ENCODE results near the gene MYO3B. TPM values are rescaled to one million over a fixed set of nuclear protein-coding genes. Genes with fewer than 3 reads are reported as not detected.

MYO3B gene
- polyA plus RNA-seq, 2 of the 4 experiments (the other 2 are of a cell fraction), result 0.01 TPM; not detected in 1

GRCh38 chr2:170523506-170523905, 345.6 kb downstream of the MYO3B start:
- ChIA-PET CTCF (interaction anchor here (2.1 kb wide), 1 partner anchor 291 kb away, joined by 5 read pairs; no protein-coding TSS in a partner anchor), POLR2A (no interaction called here)
- H3K4me2 ChIP-seq, result no peak overlapping the region
- DNase-seq (ENCODE audit: low read depth in 1 of 2, low spot score in 1 of 2) (peak in 1 of 2 experiments; percentile 9), ATAC-seq (peak in 1 of 2 experiments; percentile 67; a peak in 3 of 6 replicates), FAIRE-seq (no peak)
- no peak overlapping the region for H3K27ac ChIP-seq
- H3K4me3 ChIP-seq, result no peak overlapping the region
- no peaks in the 10 kb centered on the region for H3K9me3 ChIP-seq
- peaks cover 10% of the 10 kb centered on the region; the same call in 2 of the 3 replicates for H3K4me1 ChIP-seq
- 37% methylated on average over 4 of the region's 4 CpGs for WGBS (ENCODE audit: missing lambda C conversion rate)
- no peak for TF ChIP-seq REST (IDR thresholded peaks at IDR 0.05)
- no peak for TF ChIP-seq CBX8 (IDR thresholded peaks at IDR 0.05)
- TF ChIP-seq SREBF2 (IDR thresholded peaks at IDR 0.05), result no peak
- TF ChIP-seq HDAC2 (IDR thresholded peaks at IDR 0.05), result no peak
- TF ChIP-seq RNF2 (IDR thresholded peaks at IDR 0.05; ENCODE audit: borderline replicate concordance, low read depth), result no peak
- no peak for TF ChIP-seq MAX (IDR thresholded peaks at IDR 0.05)
- no peak for TF ChIP-seq POLR2A (IDR thresholded peaks at IDR 0.05; ENCODE audit: low read length)
- TF ChIP-seq HOXA7 (CRISPR knock-in tag; IDR thresholded peaks at IDR 0.05), result no peak
- no peak for TF ChIP-seq ZSCAN20 (CRISPR knock-in tag; IDR thresholded peaks at IDR 0.05)
- no peak for TF ChIP-seq TP53 (CRISPR knock-in tag; IDR thresholded peaks at IDR 0.05)
- TF ChIP-seq PBX3 (IDR thresholded peaks at IDR 0.05), result no peak
- no peak for TF ChIP-seq JUNB (IDR thresholded peaks at IDR 0.05)
- TF ChIP-seq CHD4 (IDR thresholded peaks at IDR 0.05; ENCODE audit: borderline replicate concordance), result no peak
- no peak for TF ChIP-seq TFCP2L1 (CRISPR knock-in tag; IDR thresholded peaks at IDR 0.05)
- no peak for TF ChIP-seq EHMT2 (IDR thresholded peaks at IDR 0.05; ENCODE audit: low read depth)
- no peak for TF ChIP-seq FOSL2 (IDR thresholded peaks at IDR 0.05)
- no peak for TF ChIP-seq FOSL2 (CRISPR knock-in tag; IDR thresholded peaks at IDR 0.05)
- no peak for TF ChIP-seq MAZ (IDR thresholded peaks at IDR 0.05; ENCODE audit: borderline replicate concordance, low read depth, low read length)
- TF ChIP-seq ATOH8 (CRISPR knock-in tag; IDR thresholded peaks at IDR 0.05; ENCODE audit: low read depth), result no peak
- TF ChIP-seq POLR2AphosphoS2 (conservative IDR thresholded peaks at IDR 0.05; ENCODE audit: low read length), result no peak

- CTCF ChIA-PET, result interaction anchor here (1.0 to 1.4 kb wide), 2 partner anchors 52 to 154 kb away, joined by 3 read pairs; no protein-coding TSS in a partner anchor
- no peaks in the 10 kb centered on the region for H3K9me3 ChIP-seq
- H3K4me2 ChIP-seq, result peak overlapping the region; percentile 41; the same call in 2 of the 3 replicates
- H3K4me3 ChIP-seq, result no peak overlapping the region
- FAIRE-seq (no peak), ATAC-seq (no peak; a peak in 1 of 6 replicates), DNase-seq (ENCODE audit: low read depth in 1 of 2, low spot score in 1 of 2) (no peak)
- POLR2A ChIA-PET, result no interaction called here
- H3K27ac ChIP-seq, result no peak overlapping the region
- peaks cover 13% of the 10 kb centered on the region; the same call in 2 of the 3 replicates for H3K4me1 ChIP-seq
- 13% methylated on average over 2 of the region's 2 CpGs for WGBS (ENCODE audit: missing lambda C conversion rate)
- TF ChIP-seq NR3C1 (IDR thresholded peaks at IDR 0.05), result no peak
- TF ChIP-seq ESRRA (IDR thresholded peaks at IDR 0.05; ENCODE audit: borderline replicate concordance, low read length), result no peak
- TF ChIP-seq PBX3 (IDR thresholded peaks at IDR 0.05), result no peak
- no peak for TF ChIP-seq EP300 (IDR thresholded peaks at IDR 0.05)
- no peak for TF ChIP-seq KDM1A (IDR thresholded peaks at IDR 0.05; ENCODE audit: low read depth)
- no peak for TF ChIP-seq RARB (CRISPR knock-in tag; IDR thresholded peaks at IDR 0.05)
- no peak for TF ChIP-seq POLR2A (IDR thresholded peaks at IDR 0.05; ENCODE audit: low read length)
- TF ChIP-seq NPAS2 (CRISPR knock-in tag; IDR thresholded peaks at IDR 0.05; ENCODE audit: borderline replicate concordance), result no peak
- no peak for TF ChIP-seq HEYL (CRISPR knock-in tag; IDR thresholded peaks at IDR 0.05)
- TF ChIP-seq BHLHE40 (IDR thresholded peaks at IDR 0.05; ENCODE audit: low read depth, low read length), result no peak
- no peak for TF ChIP-seq CBX2 (IDR thresholded peaks at IDR 0.05; ENCODE audit: borderline replicate concordance, low read depth)
- TF ChIP-seq HDAC2 (IDR thresholded peaks at IDR 0.05), result no peak
- no peak for TF ChIP-seq EHMT2 (IDR thresholded peaks at IDR 0.05; ENCODE audit: low read depth)
Measured at GRCh38 chr2:170524828-170525565, 347.1 kb downstream of the MYO3B start.
